ENCODE measurements around the gene CEP135.

Gene CEP135

GRCh38 chr4:55926610-55927009 is 22.1 kb upstream of the CEP135 start:
- H3K9me3 ChIP-seq (replicated peaks in 1 of 2; ENCODE audit: control insufficient read depth in 2 of 2, insufficient read depth in 1 of 2, low read depth in 1 of 2, low read length in 2 of 2), result peaks cover 0 to 9% of the 10 kb centered on the region in 2 donors
- H2AK5ac ChIP-seq (ENCODE audit: low read depth, low read length), result no peak overlapping the region
- no peak overlapping the region for H3K9ac ChIP-seq (ENCODE audit: low read depth, low read length, poor library complexity)
- H3K4me1 ChIP-seq (ENCODE audit: control insufficient read depth in 2 of 2, insufficient read depth in 1 of 2, low read depth in 1 of 2, low read length in 2 of 2), result peaks cover 0 to 5% of the 10 kb centered on the region in 2 donors
- no peak overlapping the region for H3K4ac ChIP-seq (ENCODE audit: low read length)
- H3K23ac ChIP-seq (ENCODE audit: low read depth, low read length, poor library complexity), result no peak overlapping the region
- H3K27ac ChIP-seq (replicated peaks; ENCODE audit: low read length), result no peak overlapping the region
- no peak overlapping the region for H3K4me3 ChIP-seq (ENCODE audit: low read length in 2 of 2)
- no peak overlapping the region for H2BK12ac ChIP-seq (ENCODE audit: low read length)
- no peak overlapping the region for H3K4me2 ChIP-seq (ENCODE audit: insufficient read depth, low read length, poor library complexity, severe bottlenecking)
- no peaks in the 10 kb centered on the region for H3K79me1 ChIP-seq (ENCODE audit: low read depth, low read length)
- no peaks in the 10 kb centered on the region for H3K36me3 ChIP-seq (replicated peaks in 1 of 2; ENCODE audit: control insufficient read depth in 2 of 2, insufficient read depth in 2 of 2, low read length in 2 of 2)
- H2BK5ac ChIP-seq (ENCODE audit: low read length), result no peak overlapping the region
- H2BK15ac ChIP-seq (ENCODE audit: low read length), result no peak overlapping the region
- H2AFZ ChIP-seq (ENCODE audit: low read length), result peak overlapping the region; percentile 2
- no peak for DNase-seq (ENCODE audit: low spot score)
- no peak overlapping the region for H3K14ac ChIP-seq (ENCODE audit: low read length)
- no peak overlapping the region for H2BK120ac ChIP-seq (ENCODE audit: low read depth, low read length)
- no peak overlapping the region for H4K91ac ChIP-seq (ENCODE audit: low read depth, low read length, poor library complexity)
- no peak overlapping the region for H3K18ac ChIP-seq (ENCODE audit: low read length)
- no peak overlapping the region for H4K8ac ChIP-seq (ENCODE audit: low read depth, low read length)
- peaks cover 0 to under 1% (median 0%) of the 10 kb centered on the region in 3 experiments for H3K27me3 ChIP-seq (ENCODE audit: control insufficient read depth in 3 of 3, insufficient read depth in 3 of 3, low read depth in 1 of 3, low read length in 3 of 3)

GRCh38 chr4:55927803-55928437 is 20.8 kb upstream of the CEP135 start:
- no peak overlapping the region for H3K23ac ChIP-seq (ENCODE audit: low read depth, low read length, poor library complexity)
- no peak overlapping the region for H2BK5ac ChIP-seq (ENCODE audit: low read length)
- H2AFZ ChIP-seq (ENCODE audit: low read length), result no peak overlapping the region
- H3K14ac ChIP-seq (ENCODE audit: low read length), result no peak overlapping the region
- no peak overlapping the region for H3K27ac ChIP-seq (replicated peaks; ENCODE audit: low read length)
- H2BK120ac ChIP-seq (ENCODE audit: low read depth, low read length), result no peak overlapping the region
- no peak for DNase-seq (ENCODE audit: low spot score)
- H3K9me3 ChIP-seq (replicated peaks in 1 of 2; ENCODE audit: control insufficient read depth in 2 of 2, insufficient read depth in 1 of 2, low read depth in 1 of 2, low read length in 2 of 2), result peaks cover 0 to 9% of the 10 kb centered on the region in 2 donors
- H3K79me1 ChIP-seq (ENCODE audit: low read depth, low read length), result no peaks in the 10 kb centered on the region
- no peak overlapping the region for H3K9ac ChIP-seq (ENCODE audit: low read depth, low read length, poor library complexity)
- H2BK15ac ChIP-seq (ENCODE audit: low read length), result no peak overlapping the region
- no peak overlapping the region for H2BK12ac ChIP-seq (ENCODE audit: low read length)
- WGBS, 2 donors (ENCODE audit: extremely low coverage in 2 of 2, insufficient read length in 2 of 2, insufficient replicate concordance in 1 of 2), result no CpG with 5 or more reads among the region's 2 CpGs
- H4K8ac ChIP-seq (ENCODE audit: low read depth, low read length), result no peak overlapping the region
- no peak overlapping the region for H3K4ac ChIP-seq (ENCODE audit: low read length)
- H3K27me3 ChIP-seq (ENCODE audit: control insufficient read depth in 3 of 3, insufficient read depth in 3 of 3, low read depth in 1 of 3, low read length in 3 of 3), result peaks cover 0 to 2% (median 0%) of the 10 kb centered on the region in 3 experiments
- no peak overlapping the region for H3K18ac ChIP-seq (ENCODE audit: low read length)
- H3K4me2 ChIP-seq (ENCODE audit: insufficient read depth, low read length, poor library complexity, severe bottlenecking), result no peak overlapping the region
- no peak overlapping the region for H3K4me3 ChIP-seq (ENCODE audit: low read length in 2 of 2)
- H4K91ac ChIP-seq (ENCODE audit: low read depth, low read length, poor library complexity), result no peak overlapping the region
- H3K4me1 ChIP-seq (ENCODE audit: control insufficient read depth in 2 of 2, insufficient read depth in 1 of 2, low read depth in 1 of 2, low read length in 2 of 2), result peaks cover 0 to 5% of the 10 kb centered on the region in 2 donors
- H2AK5ac ChIP-seq (ENCODE audit: low read depth, low read length), result no peak overlapping the region
- no peaks in the 10 kb centered on the region for H3K36me3 ChIP-seq (replicated peaks in 1 of 2; ENCODE audit: control insufficient read depth in 2 of 2, insufficient read depth in 2 of 2, low read length in 2 of 2)

GRCh38 chr4:55928846-55929245 is 19.9 kb upstream of the CEP135 start:
- no peak overlapping the region for H2BK5ac ChIP-seq (ENCODE audit: low read length)
- no peak overlapping the region for H2AFZ ChIP-seq (ENCODE audit: low read length)
- H3K36me3 ChIP-seq (replicated peaks in 1 of 2; ENCODE audit: control insufficient read depth in 2 of 2, insufficient read depth in 2 of 2, low read length in 2 of 2), result no peaks in the 10 kb centered on the region
- H3K4me3 ChIP-seq (ENCODE audit: low read length in 2 of 2), result no peak overlapping the region
- H3K14ac ChIP-seq (ENCODE audit: low read length), result no peak overlapping the region
- peaks cover 0 to 2% (median 0%) of the 10 kb centered on the region in 3 experiments for H3K27me3 ChIP-seq (ENCODE audit: control insufficient read depth in 3 of 3, insufficient read depth in 3 of 3, low read depth in 1 of 3, low read length in 3 of 3)
- H3K23ac ChIP-seq (ENCODE audit: low read depth, low read length, poor library complexity), result no peak overlapping the region
- H3K4me2 ChIP-seq (ENCODE audit: insufficient read depth, low read length, poor library complexity, severe bottlenecking), result no peak overlapping the region
- H4K8ac ChIP-seq (ENCODE audit: low read depth, low read length), result no peak overlapping the region
- H3K9me3 ChIP-seq (replicated peaks in 1 of 2; ENCODE audit: control insufficient read depth in 2 of 2, insufficient read depth in 1 of 2, low read depth in 1 of 2, low read length in 2 of 2), result peaks cover 0 to 9% of the 10 kb centered on the region in 2 donors
- no peaks in the 10 kb centered on the region for H3K79me1 ChIP-seq (ENCODE audit: low read depth, low read length)
- no peak overlapping the region for H3K4ac ChIP-seq (ENCODE audit: low read length)
- peaks cover 0 to 5% of the 10 kb centered on the region in 2 donors for H3K4me1 ChIP-seq (ENCODE audit: control insufficient read depth in 2 of 2, insufficient read depth in 1 of 2, low read depth in 1 of 2, low read length in 2 of 2)
- no peak overlapping the region for H2AK5ac ChIP-seq (ENCODE audit: low read depth, low read length)
- H2BK12ac ChIP-seq (ENCODE audit: low read length), result no peak overlapping the region
- DNase-seq (ENCODE audit: low spot score), result no peak
- no peak overlapping the region for H3K9ac ChIP-seq (ENCODE audit: low read depth, low read length, poor library complexity)
- H2BK120ac ChIP-seq (ENCODE audit: low read depth, low read length), result no peak overlapping the region
- H4K91ac ChIP-seq (ENCODE audit: low read depth, low read length, poor library complexity), result no peak overlapping the region
- H3K27ac ChIP-seq (replicated peaks; ENCODE audit: low read length), result no peak overlapping the region
- no peak overlapping the region for H2BK15ac ChIP-seq (ENCODE audit: low read length)
- H3K18ac ChIP-seq (ENCODE audit: low read length), result no peak overlapping the region
- no CpG with 5 or more reads among the region's 1 CpG for WGBS, 2 donors (ENCODE audit: extremely low coverage in 2 of 2, insufficient read length in 2 of 2, insufficient replicate concordance in 1 of 2)

- Histone ChIP-seq H4K8ac (ENCODE audit: low read depth, low read length) (no peak overlapping the region), H3K36me3 (replicated peaks in 1 of 2; ENCODE audit: control insufficient read depth in 2 of 2, insufficient read depth in 2 of 2, low read length in 2 of 2) (no peaks in the 10 kb centered on the region), H2AK5ac (ENCODE audit: low read depth, low read length) (no peak overlapping the region), H3K4me3 (ENCODE audit: low read length in 2 of 2) (no peak overlapping the region), H3K27ac (replicated peaks; ENCODE audit: low read length) (no peak overlapping the region), H3K9ac (ENCODE audit: low read depth, low read length, poor library complexity) (no peak overlapping the region), H2BK120ac (ENCODE audit: low read depth, low read length) (no peak overlapping the region), H3K18ac (ENCODE audit: low read length) (no peak overlapping the region), H2AFZ (ENCODE audit: low read length) (peak overlapping the region; percentile 36), H3K4me1 (ENCODE audit: control insufficient read depth in 2 of 2, insufficient read depth in 1 of 2, low read depth in 1 of 2, low read length in 2 of 2) (no peaks in the 10 kb centered on the region), H3K4ac (ENCODE audit: low read length) (no peak overlapping the region), H3K14ac (ENCODE audit: low read length) (no peak overlapping the region), H3K79me1 (ENCODE audit: low read depth, low read length) (no peaks in the 10 kb centered on the region), H4K91ac (ENCODE audit: low read depth, low read length, poor library complexity) (no peak overlapping the region), H3K9me3 (replicated peaks in 1 of 2; ENCODE audit: control insufficient read depth in 2 of 2, insufficient read depth in 1 of 2, low read depth in 1 of 2, low read length in 2 of 2) (peaks cover 0 to 9% of the 10 kb centered on the region in 2 donors), H2BK15ac (ENCODE audit: low read length) (no peak overlapping the region), H3K23ac (ENCODE audit: low read depth, low read length, poor library complexity) (no peak overlapping the region), H2BK5ac (ENCODE audit: low read length) (no peak overlapping the region), H3K27me3 (ENCODE audit: control insufficient read depth in 3 of 3, insufficient read depth in 3 of 3, low read depth in 1 of 3, low read length in 3 of 3) (peaks cover 0 to 2% (median 0%) of the 10 kb centered on the region in 3 experiments), H3K4me2 (ENCODE audit: insufficient read depth, low read length, poor library complexity, severe bottlenecking) (no peak overlapping the region), H2BK12ac (ENCODE audit: low read length) (no peak overlapping the region)
- no peak for DNase-seq (ENCODE audit: low spot score)
- no CpG with 5 or more reads among the region's 2 CpGs for WGBS, 2 donors (ENCODE audit: extremely low coverage in 2 of 2, insufficient read length in 2 of 2, insufficient replicate concordance in 1 of 2)
These were observed 17.7 kb upstream of the CEP135 start for GRCh38 chr4:55931043-55931442.

Measured in neuronal stem cell (in vitro differentiated cells).